GM19324 (cell line): ENCODE data around the gene MARCKS.
"Not testable (repeated sequence)": the region's sequence is repeated elsewhere in the genome, so short reads cannot be mapped to it uniquely, and the experiment has no call there.

Experiments used
- ATAC-seq: cut with Tn5 transposase; IDR thresholded peaks from one replicate; pipeline ENCODE4 v1.9.1; 2021; ENCODE audit warnings: mild to moderate bottlenecking, moderate library complexity; ENCODE audit not compliant: unreplicated experiment, low FRiP score

The MARCKS gene

GRCh38 chr6:113881478-113881980 lies 24.4 kb downstream of the MARCKS start:
- no peak for ATAC-seq

- ATAC-seq: no peak
These were observed 25.3 kb downstream of the MARCKS start for GRCh38 chr6:113882336-113883022.

GRCh38 chr6:113884011-113884410 lies 26.9 kb downstream of the MARCKS start:
- no peak for ATAC-seq

GRCh38 chr6:113886512-113886911 lies 29.4 kb downstream of the MARCKS start:
- ATAC-seq: no peak

GRCh38 chr6:113888493-113888892 lies 31.3 kb downstream of the MARCKS start:
- no peak for ATAC-seq

- ATAC-seq: no peak
These were observed 31.9 kb downstream of the MARCKS start for GRCh38 chr6:113888956-113889630.

- ATAC-seq: no peak
These were observed 36.3 kb downstream of the MARCKS start for GRCh38 chr6:113893451-113893850.

GRCh38 chr6:113893866-113894265 lies 36.7 kb downstream of the MARCKS start:
- ATAC-seq: no peak

GRCh38 chr6:113894712-113895674 lies 37.8 kb downstream of the MARCKS start:
- ATAC-seq: no peak

- no peak for ATAC-seq
These were observed 44.3 kb downstream of the MARCKS start for GRCh38 chr6:113901482-113901881.

GRCh38 chr6:113903666-113904330 lies 46.7 kb downstream of the MARCKS start:
- no peak for ATAC-seq

GRCh38 chr6:113907102-113907815 lies 50.1 kb downstream of the MARCKS start:
- ATAC-seq: no peak

- ATAC-seq: no peak
These were observed 51.7 kb downstream of the MARCKS start for GRCh38 chr6:113908801-113909200.

GRCh38 chr6:113909224-113909856 lies 52.2 kb downstream of the MARCKS start:
- ATAC-seq: no peak

GRCh38 chr6:113910285-113910684 lies 53.1 kb downstream of the MARCKS start:
- not testable (repeated sequence) for ATAC-seq
